ENCODE measurements around the gene GRK6. TPM values are rescaled to one million over a fixed set of nuclear protein-coding genes. Genes with fewer than 3 reads are reported as not detected.

Gene GRK6
- total and polyA plus RNA-seq, 9 donors = 13.8 to 25.0 (median 19.3) TPM

DNA sequence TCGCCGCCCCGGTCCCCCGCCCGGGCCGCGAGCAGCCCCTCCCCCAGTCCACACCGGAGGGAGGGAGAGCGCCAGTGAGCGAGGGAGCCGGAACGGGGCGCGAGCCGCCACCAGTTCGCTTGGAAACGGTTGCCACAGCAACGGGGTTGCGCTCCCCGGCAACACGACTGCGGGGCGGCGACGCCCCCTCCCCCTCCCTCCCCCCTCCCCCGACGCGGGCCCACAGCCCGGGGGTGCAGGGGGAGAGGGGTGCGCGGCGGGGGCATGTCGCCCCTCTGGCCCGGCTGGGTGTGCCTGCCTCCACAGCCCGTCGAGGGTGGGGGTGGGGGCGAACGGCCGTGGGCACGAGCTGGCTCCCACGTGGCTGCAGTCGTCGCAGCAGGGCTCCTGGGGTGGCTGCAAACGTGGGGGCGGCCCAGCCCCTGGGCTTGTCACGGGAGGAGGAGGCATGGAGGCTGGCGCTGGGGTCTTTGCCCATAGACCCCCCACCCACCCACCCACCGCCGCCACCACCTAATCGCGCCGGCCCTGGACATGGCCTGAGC, 20.7 kb downstream of the GRK6 start:
- no peak overlapping the region for H3K27ac ChIP-seq (ENCODE audit: low read length)

DNA sequence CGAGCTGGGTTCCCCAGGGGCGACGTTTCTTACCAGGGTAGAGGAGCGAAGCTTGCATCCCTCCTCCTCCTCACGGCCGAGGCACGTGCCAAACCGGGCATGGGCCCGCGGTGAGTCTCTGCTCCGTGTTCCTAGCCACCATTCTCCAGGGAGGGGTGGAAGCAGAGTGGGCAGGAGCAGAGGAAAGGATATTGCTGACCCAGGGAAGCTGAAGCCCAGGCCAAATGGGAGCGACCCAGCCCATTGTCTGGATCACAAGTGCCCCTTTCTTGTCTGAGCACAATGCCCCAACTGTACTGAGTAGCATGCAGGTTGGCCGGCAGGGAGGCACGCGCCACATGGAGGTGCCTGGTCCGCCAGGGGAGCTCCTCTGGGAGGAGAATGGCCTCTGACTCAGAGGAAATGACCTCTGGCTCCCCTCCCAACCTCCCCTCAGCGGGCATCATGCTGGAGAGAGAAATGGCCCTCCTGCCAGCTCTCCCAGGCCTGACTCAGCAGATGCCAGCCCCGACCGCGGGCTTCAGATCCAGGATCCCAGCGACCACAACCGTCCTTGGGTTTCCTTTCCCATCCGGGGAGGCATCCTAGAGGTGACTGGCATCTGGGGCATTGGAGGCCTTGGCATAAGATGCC, 21.3 kb downstream of the GRK6 start:
- Histone ChIP-seq H3K9me3 (replicated peaks; ENCODE audit: control insufficient read depth, low read depth, low read length) (no peaks in the 10 kb centered on the region), H3K4me3 (ENCODE audit: low read length) (no peak overlapping the region), H3K27me3 (ENCODE audit: control insufficient read depth, insufficient read depth, low read length) (peaks cover 56% of the 10 kb centered on the region), H3K36me3 (ENCODE audit: control insufficient read depth, insufficient read depth, low read length) (peaks cover 8% of the 10 kb centered on the region), H3K27ac (ENCODE audit: low read length) (no peak overlapping the region), H3K4me1 (ENCODE audit: control insufficient read depth, insufficient read depth, low read length) (peaks cover 24% of the 10 kb centered on the region)
- WGBS (ENCODE audit: insufficient coverage) = 23% methylated on average over 14 of the region's 23 CpGs
- DNase-seq = peak; percentile 46

More for the DNA sequence above, 20.7 kb downstream of the GRK6 start:
- Histone ChIP-seq H3K27me3 (ENCODE audit: control insufficient read depth, insufficient read depth, low read length) (peaks cover 53% of the 10 kb centered on the region), H3K36me3 (ENCODE audit: control insufficient read depth, insufficient read depth, low read length) (peaks cover 13% of the 10 kb centered on the region), H3K4me1 (ENCODE audit: control insufficient read depth, insufficient read depth, low read length) (peaks cover 24% of the 10 kb centered on the region), H3K4me3 (ENCODE audit: low read length) (peak overlapping the region; percentile 21), H3K9me3 (replicated peaks; ENCODE audit: control insufficient read depth, low read depth, low read length) (no peaks in the 10 kb centered on the region)
- peak; percentile 78 for DNase-seq
- 1% methylated on average over 17 of the region's 52 CpGs for WGBS (ENCODE audit: insufficient coverage)

DNA sequence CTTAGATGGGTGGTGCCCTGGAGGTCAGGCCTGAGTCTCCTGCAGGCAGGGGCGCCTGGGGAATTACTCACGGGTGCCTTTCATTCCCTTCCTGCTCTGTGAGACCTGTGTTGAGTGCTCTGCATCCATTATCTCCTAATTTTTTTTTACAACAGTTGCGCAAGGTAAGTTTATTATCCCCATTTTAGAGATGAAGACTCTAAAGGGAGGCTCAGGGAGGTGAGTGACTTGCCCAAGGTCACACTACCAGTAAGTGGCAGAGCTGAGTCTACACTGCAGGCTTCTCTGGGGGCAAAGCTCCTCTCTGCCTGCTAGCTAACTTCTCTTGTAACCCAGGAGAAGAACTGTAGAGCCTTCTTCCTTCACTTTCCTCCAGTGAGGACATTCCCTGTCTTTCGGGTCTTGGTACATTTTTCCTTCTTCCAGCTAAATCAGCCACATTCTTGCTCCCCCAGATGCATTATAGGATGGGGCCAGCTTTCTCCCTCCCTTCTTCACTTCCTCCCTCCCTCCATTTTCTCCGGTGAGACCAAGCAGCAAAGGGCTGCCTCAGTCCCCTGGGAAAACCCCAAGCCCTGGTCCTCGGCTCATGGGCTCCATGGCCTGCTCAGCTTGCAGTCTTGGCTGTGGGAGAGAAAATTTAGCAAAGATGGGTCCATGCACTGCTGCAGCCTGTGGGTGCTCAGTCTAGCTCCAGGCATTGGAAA, 21.9 kb downstream of the GRK6 start:
- DNase-seq = no peak
- Histone ChIP-seq H3K27ac (ENCODE audit: low read length) (no peak overlapping the region), H3K4me1 (ENCODE audit: control insufficient read depth, insufficient read depth, low read length) (peaks cover 27% of the 10 kb centered on the region), H3K4me3 (ENCODE audit: low read length) (no peak overlapping the region), H3K36me3 (ENCODE audit: control insufficient read depth, insufficient read depth, low read length) (peaks cover 2% of the 10 kb centered on the region), H3K27me3 (ENCODE audit: control insufficient read depth, insufficient read depth, low read length) (peaks cover 57% of the 10 kb centered on the region), H3K9me3 (replicated peaks; ENCODE audit: control insufficient read depth, low read depth, low read length) (no peaks in the 10 kb centered on the region)
- 90% methylated on average over 1 of the region's 6 CpGs for WGBS (ENCODE audit: insufficient coverage)

DNA sequence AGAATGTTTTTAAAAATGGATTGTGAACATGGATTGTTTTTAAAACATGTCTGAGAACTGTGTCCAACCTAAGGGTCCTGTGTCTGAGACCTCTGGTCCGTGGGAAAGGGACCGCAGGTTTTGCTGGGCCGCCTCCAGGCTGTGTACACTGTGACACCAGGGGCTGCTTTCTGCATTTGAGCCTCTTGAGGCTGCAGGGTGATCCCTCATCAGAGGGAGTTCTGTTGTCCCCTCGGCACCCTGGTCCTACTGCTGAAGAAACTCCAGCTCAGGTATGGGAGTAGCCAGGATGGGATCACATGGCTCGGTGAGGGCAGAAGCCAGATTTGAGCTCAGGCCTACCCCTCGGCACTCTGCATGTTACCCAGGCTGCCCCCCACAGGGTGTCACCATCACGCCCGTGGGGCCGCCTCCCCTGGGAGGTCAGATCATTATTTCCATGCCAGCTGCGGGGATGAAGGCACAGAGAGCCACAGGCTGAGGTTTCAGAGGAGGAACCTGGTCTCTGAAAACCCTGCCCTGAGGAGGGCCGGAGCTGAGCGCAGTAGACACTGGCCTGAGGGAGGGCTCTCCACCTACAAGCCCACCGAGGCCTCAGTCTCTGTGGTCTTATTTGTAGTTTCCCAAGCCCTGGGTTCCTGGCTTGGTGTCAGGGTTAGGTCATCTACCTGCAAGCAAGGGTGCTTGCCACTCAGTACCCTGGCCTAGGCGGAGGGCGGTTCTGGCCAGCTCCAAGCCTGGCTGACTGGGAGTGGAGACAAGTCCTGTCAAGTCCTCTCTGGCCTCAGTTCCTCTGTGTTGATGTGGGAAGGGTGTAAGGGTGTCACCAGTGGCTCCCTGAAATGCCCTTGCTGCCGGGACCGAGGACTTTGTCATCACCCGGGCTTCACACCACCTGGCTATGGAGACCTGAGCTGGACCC, 22.9 kb downstream of the GRK6 start:
- H3K9me3 ChIP-seq (replicated peaks; ENCODE audit: control insufficient read depth, low read depth, low read length) = no peaks in the 10 kb centered on the region
- H3K27me3 ChIP-seq (ENCODE audit: control insufficient read depth, insufficient read depth, low read length) = peaks cover 65% of the 10 kb centered on the region
- no peak overlapping the region for H3K27ac ChIP-seq (ENCODE audit: low read length)
- no peaks in the 10 kb centered on the region for H3K36me3 ChIP-seq (ENCODE audit: control insufficient read depth, insufficient read depth, low read length)
- DNase-seq = no peak
- WGBS (ENCODE audit: insufficient coverage) = 80% methylated on average over 16 of the region's 18 CpGs
- no peak overlapping the region for H3K4me3 ChIP-seq (ENCODE audit: low read length)
- H3K4me1 ChIP-seq (ENCODE audit: control insufficient read depth, insufficient read depth, low read length) = peaks cover 36% of the 10 kb centered on the region

DNA sequence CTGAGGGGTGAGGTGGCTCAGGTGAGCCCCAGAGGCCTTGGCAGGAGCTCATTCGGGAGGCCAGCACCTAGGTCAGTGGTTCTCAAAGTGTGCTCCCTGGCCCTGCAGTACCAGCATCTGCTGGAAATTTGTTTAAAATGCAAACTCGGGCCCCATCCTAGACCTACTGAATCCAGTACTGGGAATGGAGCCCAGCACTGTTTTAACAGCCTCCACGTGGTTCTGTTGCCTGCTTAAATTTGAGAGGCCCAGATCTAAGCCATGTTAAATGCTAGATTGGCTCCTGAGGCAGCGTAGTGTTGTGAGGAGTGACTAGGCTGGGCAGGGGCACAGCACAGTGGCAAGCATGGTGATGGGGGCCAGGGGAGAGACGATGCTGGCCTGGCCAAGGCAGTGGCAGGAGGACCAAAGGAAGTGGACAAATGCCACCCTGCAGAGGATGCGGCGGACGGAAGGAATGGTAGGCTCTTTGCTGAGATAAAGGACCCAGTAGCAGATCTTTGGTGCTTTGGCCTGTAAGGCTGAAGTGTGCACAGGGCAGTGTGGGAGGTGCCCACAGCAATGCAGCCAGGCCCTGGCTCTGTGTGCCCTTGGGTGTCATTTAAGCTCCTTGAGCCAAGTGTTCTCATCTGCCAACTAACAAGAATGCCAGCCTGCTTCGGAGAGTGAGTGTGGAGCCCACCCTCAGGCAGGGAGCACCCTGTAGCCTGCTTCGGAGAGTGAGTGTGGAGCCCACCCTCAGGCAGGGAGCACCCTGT, 24.4 kb downstream of the GRK6 start:
- Histone ChIP-seq H3K36me3 (ENCODE audit: control insufficient read depth, insufficient read depth, low read length) (no peaks in the 10 kb centered on the region), H3K4me3 (ENCODE audit: low read length) (no peak overlapping the region), H3K4me1 (ENCODE audit: control insufficient read depth, insufficient read depth, low read length) (peaks cover 41% of the 10 kb centered on the region), H3K27ac (ENCODE audit: low read length) (no peak overlapping the region), H3K9me3 (replicated peaks; ENCODE audit: control insufficient read depth, low read depth, low read length) (no peaks in the 10 kb centered on the region), H3K27me3 (ENCODE audit: control insufficient read depth, insufficient read depth, low read length) (peaks cover 50% of the 10 kb centered on the region)
- WGBS (ENCODE audit: insufficient coverage) = 79% methylated on average over 8 of the region's 10 CpGs
- DNase-seq = peak; percentile 57

DNA sequence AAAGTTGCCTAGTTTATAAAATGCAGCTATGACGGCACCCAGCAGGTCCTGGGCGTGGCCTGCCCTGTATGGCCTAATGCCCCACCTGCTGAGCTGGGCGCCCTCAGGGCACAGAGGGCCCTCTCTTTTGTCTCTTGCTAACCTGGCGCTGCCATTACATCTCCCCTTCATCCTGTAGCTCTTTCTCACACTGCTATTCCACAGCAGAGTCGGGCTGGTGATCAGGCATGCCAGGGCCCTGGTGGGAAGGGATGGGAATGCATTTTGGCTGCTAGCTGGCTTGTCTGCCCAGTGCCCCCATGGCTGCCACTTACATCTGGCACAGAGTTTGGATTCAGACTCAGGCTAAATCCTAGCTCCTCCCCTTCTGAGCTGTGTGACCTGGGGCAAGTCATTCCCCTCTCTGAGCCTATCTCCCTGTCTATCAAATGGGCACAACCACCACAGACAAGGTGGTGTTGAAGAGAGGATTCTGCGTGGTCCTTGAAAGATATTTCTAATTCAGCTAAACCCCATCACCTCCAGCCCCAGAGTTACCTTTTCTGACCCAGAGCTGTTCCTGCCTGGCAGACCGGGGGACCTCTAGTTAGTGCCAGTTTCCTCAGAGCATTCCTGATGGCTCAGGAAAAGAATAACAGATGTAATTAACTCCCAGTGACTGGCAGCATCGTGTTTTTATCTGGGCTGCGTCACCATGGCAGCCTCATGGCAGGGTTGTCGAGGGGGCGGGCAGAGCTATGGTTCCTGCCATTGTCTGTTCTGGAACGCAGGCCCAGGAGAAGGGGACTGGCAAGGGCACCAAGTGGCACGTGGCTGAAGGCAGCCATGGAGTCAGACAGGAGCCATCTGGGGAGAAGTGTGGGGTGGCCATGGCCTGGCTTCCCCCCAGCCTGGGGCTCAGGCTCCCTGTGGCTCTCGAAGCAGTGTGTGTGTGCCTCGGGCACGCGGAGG, 26.5 kb downstream of the GRK6 start:
- Histone ChIP-seq H3K36me3 (ENCODE audit: control insufficient read depth, insufficient read depth, low read length) (peaks cover 14% of the 10 kb centered on the region), H3K9me3 (replicated peaks; ENCODE audit: control insufficient read depth, low read depth, low read length) (no peaks in the 10 kb centered on the region), H3K27ac (ENCODE audit: low read length) (no peak overlapping the region), H3K4me1 (ENCODE audit: control insufficient read depth, insufficient read depth, low read length) (peaks cover 45% of the 10 kb centered on the region), H3K4me3 (ENCODE audit: low read length) (no peak overlapping the region), H3K27me3 (ENCODE audit: control insufficient read depth, insufficient read depth, low read length) (peaks cover 38% of the 10 kb centered on the region)
- 94% methylated on average over 7 of the region's 17 CpGs for WGBS (ENCODE audit: insufficient coverage)
- no peak for DNase-seq

DNA sequence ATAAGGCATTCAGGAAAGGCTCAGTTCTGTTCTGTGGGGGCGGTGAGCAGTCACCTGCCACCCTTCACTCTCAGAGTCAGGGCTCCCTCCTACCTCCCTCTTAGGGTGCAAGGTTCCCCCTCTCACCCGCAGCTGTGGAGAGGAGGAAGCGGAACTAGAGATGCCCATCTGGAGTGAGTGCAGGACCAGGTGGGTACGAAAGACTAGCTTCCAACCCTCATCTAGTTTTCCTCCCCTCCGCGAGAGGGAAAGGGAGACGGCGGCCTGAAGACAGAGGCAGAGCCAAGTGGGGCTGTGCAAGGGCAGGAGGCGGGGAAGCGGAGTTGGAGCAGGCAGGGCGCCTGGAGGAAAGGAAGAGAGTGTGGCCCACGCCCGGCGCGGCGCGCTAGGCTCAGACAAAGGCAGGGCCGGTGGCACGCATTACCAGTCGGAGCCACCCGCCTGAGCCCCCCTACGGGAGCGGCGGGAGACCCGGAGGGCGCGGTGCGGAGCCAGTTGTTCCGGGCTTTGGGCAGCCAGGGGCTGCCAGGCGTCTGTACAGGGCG, 27.4 kb downstream of the GRK6 start:
- H3K9me3 ChIP-seq (replicated peaks; ENCODE audit: control insufficient read depth, low read depth, low read length) = no peaks in the 10 kb centered on the region
- DNase-seq = peak; percentile 74
- peak overlapping the region; percentile 51 for H3K4me3 ChIP-seq (ENCODE audit: low read length)
- WGBS (ENCODE audit: insufficient coverage) = 1% methylated on average over 25 of the region's 31 CpGs
- H3K27ac ChIP-seq (ENCODE audit: low read length) = no peak overlapping the region
- H3K4me1 ChIP-seq (ENCODE audit: control insufficient read depth, insufficient read depth, low read length) = peaks cover 47% of the 10 kb centered on the region
- H3K36me3 ChIP-seq (ENCODE audit: control insufficient read depth, insufficient read depth, low read length) = peaks cover 23% of the 10 kb centered on the region
- H3K27me3 ChIP-seq (ENCODE audit: control insufficient read depth, insufficient read depth, low read length) = peaks cover 29% of the 10 kb centered on the region

DNA sequence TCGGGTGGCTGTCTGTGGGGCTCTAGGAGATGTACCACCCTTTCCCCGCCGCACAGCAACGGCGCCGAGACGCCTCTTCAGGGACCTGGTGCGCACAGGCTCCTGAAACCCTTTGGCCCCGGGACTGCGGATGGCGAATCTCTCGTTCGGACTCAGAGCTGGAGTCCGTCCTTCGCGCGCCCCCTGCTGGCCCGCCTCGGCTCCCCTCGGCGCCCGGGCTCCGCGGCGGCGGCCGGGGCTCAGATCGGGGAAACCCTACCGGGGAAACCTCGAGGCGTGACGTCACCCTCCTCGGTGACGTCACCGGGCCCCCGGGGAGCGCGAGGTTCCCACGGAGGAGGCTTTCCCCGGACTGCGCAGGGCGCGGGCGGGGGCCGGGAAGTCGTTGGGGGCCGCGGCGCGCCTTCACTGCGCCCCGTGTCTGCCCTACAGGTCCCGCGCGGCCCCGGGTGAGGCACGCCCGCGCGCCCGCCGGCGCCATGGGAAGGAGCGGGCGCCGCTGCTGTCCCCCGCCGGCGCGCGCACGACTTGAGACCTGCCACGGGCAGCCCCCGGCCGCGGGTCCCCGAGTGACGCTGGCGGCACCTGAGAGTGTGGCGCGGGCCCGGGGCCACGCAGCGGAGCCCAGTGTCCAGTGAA, 28.0 kb downstream of the GRK6 start:
- H3K27ac ChIP-seq (ENCODE audit: low read length) = no peak overlapping the region
- H3K4me3 ChIP-seq (ENCODE audit: low read length) = peak overlapping the region; percentile 51
- WGBS (ENCODE audit: insufficient coverage) = under 1% methylated on average over 84 of the region's 84 CpGs
- H3K36me3 ChIP-seq (ENCODE audit: control insufficient read depth, insufficient read depth, low read length) = peaks cover 29% of the 10 kb centered on the region
- H3K27me3 ChIP-seq (ENCODE audit: control insufficient read depth, insufficient read depth, low read length) = peaks cover 27% of the 10 kb centered on the region
- peak; percentile 93 for DNase-seq
- H3K9me3 ChIP-seq (replicated peaks; ENCODE audit: control insufficient read depth, low read depth, low read length) = no peaks in the 10 kb centered on the region
- peaks cover 47% of the 10 kb centered on the region for H3K4me1 ChIP-seq (ENCODE audit: control insufficient read depth, insufficient read depth, low read length)
